HCT116 (cell line): Measurements from ENCODE around the gene DDA1.

Experiments
- CBX3 ChIP-seq: IDR thresholded peaks from 2 replicates; pipeline ENCODE4 v1.6.1; 2012; ENCODE audit warnings: low read depth
- EZH2 ChIP-seq: fragments of 200-600 bp; sonication (generic); IDR thresholded peaks from 2 replicates; pipeline ENCODE4 v1.6.1; 2017; ENCODE audit warnings: antibody characterized with exemption, mixed run types
- EZH2phosphoT487 ChIP-seq: fragments of 200-600 bp; IDR thresholded peaks from 2 replicates; pipeline ENCODE4 v1.6.1; 2018; ENCODE audit warnings: antibody characterized with exemption, borderline replicate concordance
- JUND ChIP-seq: IDR thresholded peaks from 2 replicates; pipeline ENCODE4 v1.6.1; 2012
- POLR2A ChIP-seq: IDR thresholded peaks from 2 replicates; pipeline ENCODE4 v1.7.0; 2011; ENCODE audit warnings: borderline replicate concordance; ENCODE audit not compliant: insufficient read depth, insufficient read length; ENCODE audit errors: extremely low read depth
- POLR2AphosphoS5 ChIP-seq: IDR thresholded peaks from 2 replicates; pipeline ENCODE4 v1.6.1; 2011; ENCODE audit warnings: mild to moderate bottlenecking, low read depth, low read length, moderate library complexity
- SIN3A ChIP-seq: IDR thresholded peaks from 2 replicates; pipeline ENCODE4 v1.6.1; 2012; ENCODE audit warnings: low read depth
- SP1 ChIP-seq: IDR thresholded peaks from 2 replicates; pipeline ENCODE4 v1.6.1; 2012; ENCODE audit warnings: low read depth
- SRF ChIP-seq: IDR thresholded peaks from 2 replicates; pipeline ENCODE4 v1.6.1; 2012; ENCODE audit warnings: low read depth
- YY1 ChIP-seq: IDR thresholded peaks from 2 replicates; pipeline ENCODE4 v1.6.1; 2011; ENCODE audit warnings: low read length, low read depth, moderate library complexity, mild to moderate bottlenecking; ENCODE audit not compliant: insufficient replicate concordance; ENCODE audit errors: extremely low read depth
- ZFX ChIP-seq: fragments of 450-650 bp; IDR thresholded peaks from 2 replicates; pipeline ENCODE4 v1.6.1; 2017
- ZNF274 ChIP-seq: fragments of 200-500 bp; sonication (Bioruptor generic); IDR thresholded peaks from 2 replicates; pipeline ENCODE4 v1.6.1; 2014; ENCODE audit warnings: mild to moderate bottlenecking, low read depth, low read length, inconsistent platforms
- TF ChIP-seq, protein P1 (sequence below), 3 experiments: fragments of 200-600 bp in 1 of 3; sonication (generic) in 1 of 3; IDR thresholded peaks in 2 of 3; conservative IDR thresholded peaks in 1 of 3; 2 replicates each; pipeline ENCODE4 v1.5.1; 2012 to 2017; ENCODE audit warnings: low read depth in 2 of 3, low read length in 2 of 3, antibody characterized with exemption in 1 of 3, borderline replicate concordance in 1 of 3, control low read depth in 1 of 3, mild to moderate bottlenecking in 1 of 3, mixed read lengths in 1 of 3, mixed run types in 1 of 3, moderate library complexity in 1 of 3; ENCODE audit not compliant: insufficient read depth in 1 of 3
- TF ChIP-seq, protein P2 (sequence below): IDR thresholded peaks from 2 replicates; pipeline ENCODE4 v1.6.1; 2012; ENCODE audit warnings: low read depth

DNA sequence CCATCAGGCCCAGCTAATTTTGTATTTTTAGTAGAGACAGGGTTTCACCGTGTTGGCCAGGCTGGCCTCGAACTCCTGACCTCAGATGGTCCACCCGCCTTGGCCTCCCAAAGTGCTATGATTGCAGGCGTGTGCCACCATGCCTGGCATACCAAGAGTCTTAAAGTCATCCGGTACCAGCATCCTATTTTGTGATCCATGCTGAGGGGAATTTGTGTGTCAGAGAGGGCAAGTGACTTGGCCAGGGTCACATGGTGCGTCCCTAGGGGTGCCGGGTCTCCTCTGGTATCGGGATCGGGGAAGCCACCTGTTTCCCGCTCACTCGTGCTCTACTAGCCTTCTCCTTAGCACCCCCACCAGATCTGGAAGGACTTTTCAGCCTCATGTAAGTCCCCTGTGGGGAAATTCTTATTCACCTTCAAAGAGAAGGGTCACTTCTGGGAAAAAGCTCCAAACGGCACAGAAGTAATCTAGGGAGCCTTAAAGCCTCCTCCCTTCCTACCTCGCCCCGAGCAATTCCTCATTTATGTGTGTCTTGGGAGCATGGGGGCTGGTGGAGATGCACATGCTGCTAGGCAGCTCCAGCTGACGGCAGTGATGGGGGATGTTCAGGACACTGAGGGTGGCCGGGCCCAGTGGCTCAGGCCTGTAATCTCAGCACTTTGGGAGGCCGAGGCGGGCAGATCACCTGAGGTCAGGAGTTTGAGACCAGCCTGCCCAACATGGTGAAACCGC is 33.8 kb upstream of the DDA1 start:
- TF ChIP-seq, protein P1, sequence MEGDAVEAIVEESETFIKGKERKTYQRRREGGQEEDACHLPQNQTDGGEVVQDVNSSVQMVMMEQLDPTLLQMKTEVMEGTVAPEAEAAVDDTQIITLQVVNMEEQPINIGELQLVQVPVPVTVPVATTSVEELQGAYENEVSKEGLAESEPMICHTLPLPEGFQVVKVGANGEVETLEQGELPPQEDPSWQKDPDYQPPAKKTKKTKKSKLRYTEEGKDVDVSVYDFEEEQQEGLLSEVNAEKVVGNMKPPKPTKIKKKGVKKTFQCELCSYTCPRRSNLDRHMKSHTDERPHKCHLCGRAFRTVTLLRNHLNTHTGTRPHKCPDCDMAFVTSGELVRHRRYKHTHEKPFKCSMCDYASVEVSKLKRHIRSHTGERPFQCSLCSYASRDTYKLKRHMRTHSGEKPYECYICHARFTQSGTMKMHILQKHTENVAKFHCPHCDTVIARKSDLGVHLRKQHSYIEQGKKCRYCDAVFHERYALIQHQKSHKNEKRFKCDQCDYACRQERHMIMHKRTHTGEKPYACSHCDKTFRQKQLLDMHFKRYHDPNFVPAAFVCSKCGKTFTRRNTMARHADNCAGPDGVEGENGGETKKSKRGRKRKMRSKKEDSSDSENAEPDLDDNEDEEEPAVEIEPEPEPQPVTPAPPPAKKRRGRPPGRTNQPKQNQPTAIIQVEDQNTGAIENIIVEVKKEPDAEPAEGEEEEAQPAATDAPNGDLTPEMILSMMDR (IDR thresholded peaks at IDR 0.05 in 2 of 3, conservative IDR thresholded peaks at IDR 0.05 in 1 of 3; ENCODE audit: borderline replicate concordance in 1 of 3, insufficient read depth in 1 of 3, low read depth in 2 of 3, low read length in 2 of 3): no peak
- TF ChIP-seq POLR2A (no peak), SIN3A (no peak), ZNF274 (no peak), POLR2AphosphoS5 (no peak), EZH2phosphoT487 (no peak), EZH2 (no peak), SP1 (no peak), JUND (no peak), CBX3 (no peak), ZFX (no peak), SRF (no peak), YY1 (no peak)
- TF ChIP-seq, protein P2, sequence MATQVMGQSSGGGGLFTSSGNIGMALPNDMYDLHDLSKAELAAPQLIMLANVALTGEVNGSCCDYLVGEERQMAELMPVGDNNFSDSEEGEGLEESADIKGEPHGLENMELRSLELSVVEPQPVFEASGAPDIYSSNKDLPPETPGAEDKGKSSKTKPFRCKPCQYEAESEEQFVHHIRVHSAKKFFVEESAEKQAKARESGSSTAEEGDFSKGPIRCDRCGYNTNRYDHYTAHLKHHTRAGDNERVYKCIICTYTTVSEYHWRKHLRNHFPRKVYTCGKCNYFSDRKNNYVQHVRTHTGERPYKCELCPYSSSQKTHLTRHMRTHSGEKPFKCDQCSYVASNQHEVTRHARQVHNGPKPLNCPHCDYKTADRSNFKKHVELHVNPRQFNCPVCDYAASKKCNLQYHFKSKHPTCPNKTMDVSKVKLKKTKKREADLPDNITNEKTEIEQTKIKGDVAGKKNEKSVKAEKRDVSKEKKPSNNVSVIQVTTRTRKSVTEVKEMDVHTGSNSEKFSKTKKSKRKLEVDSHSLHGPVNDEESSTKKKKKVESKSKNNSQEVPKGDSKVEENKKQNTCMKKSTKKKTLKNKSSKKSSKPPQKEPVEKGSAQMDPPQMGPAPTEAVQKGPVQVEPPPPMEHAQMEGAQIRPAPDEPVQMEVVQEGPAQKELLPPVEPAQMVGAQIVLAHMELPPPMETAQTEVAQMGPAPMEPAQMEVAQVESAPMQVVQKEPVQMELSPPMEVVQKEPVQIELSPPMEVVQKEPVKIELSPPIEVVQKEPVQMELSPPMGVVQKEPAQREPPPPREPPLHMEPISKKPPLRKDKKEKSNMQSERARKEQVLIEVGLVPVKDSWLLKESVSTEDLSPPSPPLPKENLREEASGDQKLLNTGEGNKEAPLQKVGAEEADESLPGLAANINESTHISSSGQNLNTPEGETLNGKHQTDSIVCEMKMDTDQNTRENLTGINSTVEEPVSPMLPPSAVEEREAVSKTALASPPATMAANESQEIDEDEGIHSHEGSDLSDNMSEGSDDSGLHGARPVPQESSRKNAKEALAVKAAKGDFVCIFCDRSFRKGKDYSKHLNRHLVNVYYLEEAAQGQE: no peak
